Measurements from ENCODE around the gene PCSK1N. TPM values are rescaled to one million over a fixed set of nuclear protein-coding genes. Genes with fewer than 3 reads are reported as not detected.
"Not testable (repeated sequence)": the region's sequence is repeated elsewhere in the genome, so short reads cannot be mapped to it uniquely, and the experiment has no call there.

PCSK1N gene
- polyA plus RNA-seq, 4 donors = 8.4 to 22.7 (median 14.5) TPM

- DNase-seq (ENCODE audit: low read depth in 4 of 4, low spot score in 2 of 4) = no peak
Measured at GRCh38 chrX:48826135-48826875, 9.1 kb downstream of the PCSK1N start, which contains the start of gene ERAS. TSS of gene ERAS (plus strand) at chrX:48826513. CDS start at chrX:48829124, 2,611 bp downstream.

- no peak for DNase-seq (ENCODE audit: low read depth in 4 of 4, low spot score in 2 of 4)
Measured at GRCh38 chrX:48824066-48824465, 11.3 kb downstream of the PCSK1N start.

DNA sequence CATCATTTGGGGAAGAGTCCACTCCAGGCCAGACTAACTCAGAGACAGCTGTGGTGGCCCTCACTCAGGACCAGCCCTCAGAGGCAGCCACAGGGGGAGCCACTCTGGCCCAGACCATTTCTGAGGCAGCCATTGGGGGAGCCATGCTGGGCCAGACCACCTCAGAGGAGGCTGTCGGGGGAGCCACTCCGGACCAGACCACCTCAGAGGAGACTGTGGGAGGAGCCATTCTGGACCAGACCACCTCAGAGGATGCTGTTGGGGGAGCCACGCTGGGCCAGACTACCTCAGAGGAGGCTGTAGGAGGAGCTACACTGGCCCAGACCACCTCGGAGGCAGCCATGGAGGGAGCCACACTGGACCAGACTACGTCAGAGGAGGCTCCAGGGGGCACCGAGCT, 12.4 kb downstream of the PCSK1N start:
- DNase-seq (ENCODE audit: low read depth in 4 of 4, low spot score in 2 of 4) = no peak

GRCh38 chrX:48819394-48819793, 16.0 kb downstream of the PCSK1N start:
- not testable (repeated sequence) for DNase-seq (ENCODE audit: low read depth in 4 of 4, low spot score in 2 of 4)

DNA sequence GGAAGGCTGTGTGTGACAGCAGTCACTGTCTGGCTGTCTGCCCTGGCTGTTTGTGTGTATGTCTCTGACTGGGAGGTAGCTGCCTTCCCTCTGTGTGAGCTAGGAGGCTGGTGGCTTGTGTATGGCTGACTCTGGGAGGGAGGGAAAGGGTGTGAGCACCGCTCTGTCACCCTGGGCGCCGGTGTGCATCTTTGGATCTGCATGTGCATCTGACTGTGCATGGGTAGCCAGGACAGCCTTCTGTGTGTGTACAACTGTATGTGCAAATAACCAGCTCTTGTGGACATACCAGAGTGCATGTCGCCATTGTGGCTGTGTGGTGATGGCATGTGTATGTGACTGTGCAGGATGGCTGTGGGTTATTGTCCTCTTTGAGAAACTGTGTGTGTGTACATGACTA, 16.5 kb downstream of the PCSK1N start:
- DNase-seq (ENCODE audit: low read depth in 4 of 4, low spot score in 2 of 4) = no peak

DNA sequence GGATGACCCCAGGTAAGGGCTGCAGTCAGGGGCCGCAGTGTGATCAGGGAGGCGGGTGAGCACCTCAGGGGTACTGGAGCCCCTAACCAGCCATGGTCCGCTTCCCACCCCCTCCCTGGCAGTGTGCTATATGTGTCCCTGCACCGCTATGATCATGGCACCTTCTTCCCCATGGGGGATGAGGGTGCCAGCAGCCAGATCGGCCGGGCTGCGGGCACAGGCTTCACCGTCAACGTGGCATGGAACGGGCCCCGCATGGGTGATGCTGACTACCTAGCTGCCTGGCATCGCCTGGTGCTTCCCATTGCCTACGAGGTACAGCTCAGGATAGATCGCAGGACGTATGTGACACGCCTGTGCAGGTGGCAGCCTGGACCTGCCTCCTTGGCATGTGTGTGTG, 17.3 kb downstream of the PCSK1N start:
- no peak for DNase-seq (ENCODE audit: low read depth in 4 of 4, low spot score in 2 of 4)

GRCh38 chrX:48816014-48816810, 19.2 kb downstream of the PCSK1N start:
- no peak for DNase-seq (ENCODE audit: low read depth in 4 of 4, low spot score in 2 of 4)

GRCh38 chrX:48815266-48815665, 20.1 kb downstream of the PCSK1N start:
- no peak for DNase-seq (ENCODE audit: low read depth in 4 of 4, low spot score in 2 of 4)

- DNase-seq (ENCODE audit: low read depth in 4 of 4, low spot score in 2 of 4) = no peak
Measured at GRCh38 chrX:48814722-48815121, 20.7 kb downstream of the PCSK1N start.

DNA sequence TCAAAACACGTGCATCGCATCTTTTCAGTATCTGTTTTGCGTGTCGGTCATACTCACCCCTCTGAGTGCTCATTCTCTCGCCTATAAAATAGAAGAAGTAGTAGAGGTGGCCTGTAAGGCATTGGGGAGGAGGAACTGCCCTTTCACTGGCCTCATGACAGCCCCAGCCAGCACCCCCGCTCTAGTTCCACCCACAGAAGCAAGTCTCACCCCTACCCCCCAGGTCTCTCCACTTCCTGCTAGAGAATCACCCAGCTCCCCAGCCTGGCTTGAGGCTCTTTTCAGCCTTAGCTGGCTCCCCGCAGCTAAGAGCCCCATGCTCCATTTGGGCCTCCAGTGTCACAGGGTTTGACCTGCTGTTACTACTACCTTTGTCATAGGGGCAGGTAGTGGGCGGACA, 21.8 kb downstream of the PCSK1N start:
- no peak for DNase-seq (ENCODE audit: low read depth in 4 of 4, low spot score in 2 of 4)

DNA sequence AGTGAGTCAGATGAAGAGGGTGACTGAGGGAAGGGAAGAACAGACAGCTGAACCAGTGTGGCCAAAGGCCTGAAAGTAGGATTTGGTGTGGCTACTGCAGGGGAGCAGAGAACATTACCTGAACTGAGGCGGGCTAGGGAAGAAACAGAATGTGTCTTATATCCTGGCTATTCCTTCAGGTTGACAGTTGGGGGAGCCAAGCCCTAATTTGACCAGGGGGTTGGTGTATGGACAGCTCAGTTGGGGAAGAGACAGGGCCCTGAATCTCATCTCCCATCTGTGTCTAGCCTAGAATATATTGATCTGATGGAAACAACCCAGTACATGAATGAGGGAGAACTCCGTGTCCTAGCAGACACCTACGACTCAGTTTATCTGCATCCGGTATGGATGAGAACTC, 29.3 kb downstream of the PCSK1N start:
- DNase-seq (ENCODE audit: low read depth in 4 of 4, low spot score in 2 of 4) = no peak

DNA sequence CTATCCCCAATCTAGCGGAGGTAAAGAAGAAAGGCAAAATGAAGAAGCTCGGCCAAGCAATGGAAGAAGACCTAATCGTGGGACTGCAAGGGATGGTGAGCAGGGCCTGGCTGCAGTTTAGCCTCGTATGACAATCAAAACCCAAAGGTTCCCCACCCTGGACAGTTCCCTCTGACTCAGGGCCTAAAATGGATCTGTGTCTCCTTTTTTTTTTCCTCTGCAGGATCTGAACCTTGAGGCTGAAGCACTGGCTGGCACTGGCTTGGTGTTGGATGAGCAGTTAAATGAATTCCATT, 32.6 kb downstream of the PCSK1N start:
- DNase-seq (ENCODE audit: low read depth in 4 of 4, low spot score in 2 of 4) = no peak

DNA sequence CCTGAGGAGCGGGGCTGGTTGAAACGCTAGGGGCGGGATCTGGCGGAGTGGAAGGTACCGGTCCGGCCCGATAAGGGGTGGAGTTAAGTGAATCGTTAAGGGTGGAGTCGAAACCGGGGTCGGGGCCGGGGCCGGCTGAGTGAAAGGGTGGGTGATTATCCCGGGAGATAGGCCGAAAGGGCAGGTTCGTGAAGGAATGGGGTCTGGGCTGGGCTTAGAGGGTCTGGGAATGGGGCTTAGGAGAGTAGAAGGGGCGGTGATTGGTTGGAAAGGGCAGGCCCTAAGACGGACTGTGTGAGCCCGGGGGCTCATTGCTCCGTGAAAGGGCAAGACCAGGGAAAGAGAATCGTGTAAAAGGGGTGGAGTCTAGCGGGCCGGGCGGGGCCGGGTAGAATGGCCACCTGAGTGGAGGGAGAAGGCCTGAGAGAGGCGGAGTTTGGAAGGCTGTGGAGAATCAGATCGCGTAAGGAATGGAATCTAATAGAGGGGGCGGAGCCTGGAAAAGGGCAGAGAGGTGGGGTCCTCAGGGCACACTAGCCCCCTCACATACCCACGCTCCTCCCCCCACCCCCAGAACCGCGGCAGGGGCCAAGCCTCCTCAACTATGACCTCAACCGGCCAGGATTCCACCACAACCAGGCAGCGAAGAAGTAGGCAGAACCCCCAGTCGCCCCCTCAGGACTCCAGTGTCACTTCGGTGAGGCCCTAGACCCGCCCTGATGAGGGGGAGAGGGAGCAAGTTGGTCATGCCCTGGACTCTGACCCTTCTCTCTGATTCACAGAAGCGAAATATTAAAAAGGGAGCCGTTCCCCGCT, 33.1 kb downstream of the PCSK1N start:
- peak; percentile 43 to 69 (median 55) for DNase-seq (ENCODE audit: low read depth in 4 of 4, low spot score in 2 of 4)

GRCh38 chrX:48801280-48802088, 33.9 kb downstream of the PCSK1N start, which contains the start of gene HDAC6:
TSS of gene HDAC6 (plus strand) at chrX:48802067. CDS start at chrX:48802693, 626 bp downstream.
- peak; percentile 82 to 95 (median 91) for DNase-seq (ENCODE audit: low read depth in 4 of 4, low spot score in 2 of 4)

DNA sequence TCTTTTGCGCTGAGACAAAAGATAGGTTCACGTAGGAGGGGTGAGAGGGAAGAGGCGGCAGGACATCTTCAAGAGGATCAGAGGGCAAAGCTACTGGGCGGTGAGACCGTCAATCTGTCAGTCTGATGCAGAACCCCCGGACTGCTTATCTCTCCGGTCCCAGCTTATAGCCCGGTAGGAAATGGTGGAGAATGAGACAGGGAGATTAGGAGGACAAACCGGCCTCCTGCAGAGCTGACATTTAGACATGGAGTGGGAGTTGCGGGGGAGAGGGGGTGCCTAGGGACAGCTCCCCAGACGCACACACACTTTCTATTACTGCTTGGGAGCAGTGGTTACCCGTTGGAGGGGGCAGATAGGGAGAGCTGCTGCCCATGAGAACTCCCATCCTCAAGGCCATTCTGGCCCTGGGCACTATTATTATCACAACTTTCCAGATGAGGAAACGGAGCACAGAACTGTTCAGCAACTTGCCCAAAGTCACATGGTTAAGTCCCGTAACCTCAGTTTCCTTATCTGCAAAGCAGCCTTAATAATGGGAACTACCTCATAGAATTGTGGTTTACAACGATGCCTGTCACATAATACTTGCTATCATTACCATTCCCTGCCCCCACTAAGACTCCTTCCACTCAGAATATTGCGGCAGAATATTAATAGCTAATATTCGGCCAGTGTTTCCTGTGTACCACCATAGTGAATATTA, 34.7 kb downstream of the PCSK1N start:
- no peak for DNase-seq (ENCODE audit: low read depth in 4 of 4, low spot score in 2 of 4)

DNA sequence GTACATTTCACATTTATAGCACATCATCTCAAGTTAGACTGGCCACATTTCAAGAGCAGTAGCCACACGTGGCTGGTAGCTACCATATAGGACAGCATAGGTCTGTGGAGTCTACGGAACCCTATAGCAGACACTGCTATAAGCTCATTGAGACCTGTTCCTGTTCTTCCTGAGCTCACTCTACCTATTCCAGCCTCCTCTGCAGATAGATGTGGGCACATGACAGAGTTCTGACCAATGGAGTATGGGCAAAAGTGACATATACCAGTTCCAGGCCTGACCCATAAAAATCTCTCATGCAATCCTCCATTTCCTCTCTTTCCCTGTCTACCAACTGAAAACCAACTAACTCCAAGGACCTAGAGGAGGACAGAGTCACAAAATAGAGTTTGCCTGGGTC, 37.1 kb downstream of the PCSK1N start:
- DNase-seq (ENCODE audit: low read depth in 4 of 4, low spot score in 2 of 4) = no peak

- DNase-seq (ENCODE audit: low read depth in 4 of 4, low spot score in 2 of 4) = no peak
Measured at GRCh38 chrX:48794911-48795515, 40.4 kb downstream of the PCSK1N start.

DNA sequence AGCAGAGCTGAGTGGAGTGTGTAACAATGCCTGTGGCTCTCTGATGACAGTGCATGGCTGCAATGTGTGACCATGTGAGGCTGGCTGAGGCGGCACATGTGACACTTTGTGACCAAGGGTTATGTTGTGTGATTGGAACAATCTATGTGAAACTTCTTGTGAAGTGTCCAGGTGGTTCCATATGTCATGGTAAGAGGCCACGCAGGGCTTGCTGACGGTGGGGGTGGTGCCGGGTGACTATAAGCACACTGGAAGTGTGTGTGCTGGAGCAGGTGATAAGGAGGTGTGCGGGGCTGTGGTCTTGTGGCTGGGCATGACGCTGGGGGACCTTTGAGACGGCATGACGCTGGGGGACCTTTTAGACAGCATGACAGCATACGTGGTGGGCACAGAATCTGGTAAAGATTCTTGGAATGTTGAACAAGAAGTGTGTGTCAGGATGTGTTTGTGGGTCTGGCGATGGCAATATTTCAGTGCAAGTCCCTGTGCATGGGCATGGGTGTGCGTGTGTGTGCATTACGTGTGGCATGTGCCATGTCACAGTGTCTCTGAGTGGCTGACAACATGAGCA, 41.0 kb downstream of the PCSK1N start:
- DNase-seq (ENCODE audit: low read depth in 4 of 4, low spot score in 2 of 4) = no peak

GRCh38 chrX:48793935-48794334, 41.5 kb downstream of the PCSK1N start:
- no peak for DNase-seq (ENCODE audit: low read depth in 4 of 4, low spot score in 2 of 4)
